Neural progenitor cell (in vitro differentiated cells): ENCODE results near the gene POU6F2. TPM values are rescaled to one million over a fixed set of nuclear protein-coding genes. Genes with fewer than 3 reads are reported as not detected.

ENCODE experiments used
- DNase-seq: peaks from one replicate; pipeline ENCODE4 v3.0.0-alpha.2; 2016; ENCODE audit warnings: low spot score
- H2AFZ ChIP-seq: fragments of 200-600 bp; sonication (generic); replicated peaks from 2 replicates; pipeline ENCODE4 v1.6.1; 2016; ENCODE audit warnings: antibody characterized with exemption
- H3F3A ChIP-seq: fragments of 200-600 bp; sonication (generic); 2 replicates; pipeline ENCODE4 v1.6.1; 2016; ENCODE audit warnings: antibody characterized with exemption, low read depth
- H3K27ac ChIP-seq: fragments of 200-600 bp; sonication (generic); 2 replicates; pipeline ENCODE4 v1.5.1; 2016; ENCODE audit warnings: mild to moderate bottlenecking
- H3K27me3 ChIP-seq: fragments of 200-600 bp; sonication (generic); 2 replicates; pipeline ENCODE4 v1.6.1; 2016; ENCODE audit warnings: mild to moderate bottlenecking, moderate library complexity
- H3K36me3 ChIP-seq: fragments of 200-600 bp; sonication (generic); 2 replicates; pipeline ENCODE4 v1.5.1; 2016
- H3K4me1 ChIP-seq: fragments of 200-600 bp; sonication (generic); 2 replicates; pipeline ENCODE4 v1.6.1; 2016; ENCODE audit warnings: mixed run types
- H3K4me2 ChIP-seq: fragments of 200-600 bp; sonication (generic); 2 replicates; pipeline ENCODE4 v1.6.1; 2016
- H3K4me3 ChIP-seq: fragments of 200-600 bp; sonication (generic); 2 replicates; pipeline ENCODE4 v1.5.1; 2016
- H3K79me2 ChIP-seq: fragments of 200-600 bp; sonication (generic); 2 replicates; pipeline ENCODE4 v1.6.1; 2016; ENCODE audit warnings: low read depth
- H3K9ac ChIP-seq: fragments of 200-600 bp; sonication (generic); 2 replicates; pipeline ENCODE4 v1.6.1; 2016
- H3K9me3 ChIP-seq: fragments of 200-600 bp; sonication (generic); 2 replicates; pipeline ENCODE4 v1.5.1; 2016; ENCODE audit warnings: low read depth
- H4K20me1 ChIP-seq: fragments of 200-600 bp; sonication (generic); 2 replicates; pipeline ENCODE4 v1.6.1; 2016; ENCODE audit warnings: low read depth
- H3K27ac Mint-ChIP-seq: 3 replicates; pipeline ENCODE4 v1.8.0; 2021; ENCODE audit warnings: mixed read lengths
- H3K27me3 Mint-ChIP-seq: 2 replicates; pipeline ENCODE4 v1.8.0; 2022; ENCODE audit warnings: low read depth, mild to moderate bottlenecking, inconsistent platforms, moderate library complexity, mixed read lengths; ENCODE audit not compliant: insufficient read depth
- H3K36me3 Mint-ChIP-seq: 3 replicates; pipeline ENCODE4 v1.8.0; 2021; ENCODE audit warnings: mixed read lengths
- H3K4me1 Mint-ChIP-seq: 3 replicates; pipeline ENCODE4 v1.8.0; 2021; ENCODE audit warnings: mixed read lengths
- H3K4me3 Mint-ChIP-seq: 3 replicates; pipeline ENCODE4 v1.8.0; 2021; ENCODE audit warnings: mild to moderate bottlenecking, moderate library complexity, mixed read lengths
- H3K9me3 Mint-ChIP-seq: 3 replicates; pipeline ENCODE4 v1.8.0; 2020; ENCODE audit warnings: mixed read lengths
- CTCF ChIP-seq: fragments of 200-600 bp; sonication (generic); IDR thresholded peaks from 2 replicates; pipeline ENCODE4 v1.5.1; 2017; ENCODE audit warnings: antibody characterized with exemption, mild to moderate bottlenecking
- EZH2 ChIP-seq: fragments of 200-600 bp; sonication (generic); IDR thresholded peaks from 2 replicates; pipeline ENCODE4 v1.6.1; 2017; ENCODE audit warnings: antibody characterized with exemption, mild to moderate bottlenecking, moderate library complexity
- EZH2phosphoT487 ChIP-seq: fragments of 200-600 bp; sonication (generic); IDR thresholded peaks from 2 replicates; pipeline ENCODE4 v1.6.1; 2017; ENCODE audit warnings: antibody characterized with exemption
- total RNA-seq: library from RNA; depleted of rRNA; stranded (reverse); fragments of >200 nt; gene quantifications from 2 replicates; pipeline ENCODE4 v1.2.3, GENCODE V29; 2015; ENCODE audit warnings: low replicate concordance

POU6F2 gene
- total RNA-seq, 1 donor from 2014 or later, result 3.4 TPM

DNA sequence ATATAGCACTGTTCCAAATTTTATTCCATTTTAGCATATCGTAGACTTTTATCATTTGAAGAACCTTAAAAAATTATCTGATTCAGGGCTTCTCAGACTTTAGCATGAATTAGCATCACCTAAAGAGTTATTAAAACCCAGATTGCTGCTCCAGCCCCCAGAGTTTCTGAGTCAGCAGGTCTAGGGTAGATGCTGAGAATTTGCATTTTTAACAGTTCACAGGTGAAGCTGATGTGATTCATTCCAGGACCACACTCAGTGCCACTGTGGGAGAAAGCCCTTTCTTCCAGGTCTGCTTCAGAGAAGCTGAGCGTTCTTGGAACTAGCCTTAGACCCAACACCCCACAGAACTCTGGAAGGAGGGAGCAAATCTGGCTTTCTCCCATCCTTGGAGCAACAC is 414.4 kb downstream of the POU6F2 start:
- no peaks in the 10 kb centered on the region for H3K9me3 Mint-ChIP-seq

GRCh38 chr7:39394105-39394680 is 416.5 kb downstream of the POU6F2 start:
- H3K27me3 Mint-ChIP-seq, result peaks cover 7% of the 10 kb centered on the region
- no peaks in the 10 kb centered on the region for H3K4me1 Mint-ChIP-seq
- H3K27ac Mint-ChIP-seq, result no peak overlapping the region
- no peaks in the 10 kb centered on the region for H3K79me2 ChIP-seq
- no peaks in the 10 kb centered on the region for H3K36me3 Mint-ChIP-seq
- H3K9me3 ChIP-seq, result no peaks in the 10 kb centered on the region
- H4K20me1 ChIP-seq, result no peaks in the 10 kb centered on the region
- H3K9me3 Mint-ChIP-seq, result no peaks in the 10 kb centered on the region
- TF ChIP-seq EZH2 (no peak), EZH2phosphoT487 (no peak), CTCF (no peak)
- H3F3A ChIP-seq, result no peaks in the 10 kb centered on the region
- no peak overlapping the region for H2AFZ ChIP-seq
- H3K4me3 ChIP-seq, result no peak overlapping the region
- H3K36me3 ChIP-seq, result no peaks in the 10 kb centered on the region
- H3K27ac ChIP-seq, result no peak overlapping the region
- H3K4me1 ChIP-seq, result no peaks in the 10 kb centered on the region
- no peaks in the 10 kb centered on the region for H3K27me3 ChIP-seq
- H3K4me2 ChIP-seq, result no peak overlapping the region
- no peak for DNase-seq
- H3K9ac ChIP-seq, result no peak overlapping the region
- no peak overlapping the region for H3K4me3 Mint-ChIP-seq

More for the DNA sequence above, 414.4 kb downstream of the POU6F2 start:
- H3K4me1 ChIP-seq, result no peaks in the 10 kb centered on the region
- no peaks in the 10 kb centered on the region for H3K36me3 ChIP-seq
- no peak for DNase-seq
- no peak overlapping the region for H2AFZ ChIP-seq
- H3K27ac Mint-ChIP-seq, result no peak overlapping the region
- no peak overlapping the region for H3K4me3 Mint-ChIP-seq
- H3K27me3 ChIP-seq, result no peaks in the 10 kb centered on the region
- H3K4me3 ChIP-seq, result no peak overlapping the region
- no peaks in the 10 kb centered on the region for H3K79me2 ChIP-seq
- H3K9me3 ChIP-seq, result no peaks in the 10 kb centered on the region
- H3K4me2 ChIP-seq, result no peak overlapping the region
- H3K4me1 Mint-ChIP-seq, result no peaks in the 10 kb centered on the region
- H3K36me3 Mint-ChIP-seq, result no peaks in the 10 kb centered on the region
- TF ChIP-seq EZH2, result no peak
- TF ChIP-seq CTCF, result no peak
- TF ChIP-seq EZH2phosphoT487, result no peak
- H4K20me1 ChIP-seq, result no peaks in the 10 kb centered on the region
- no peak overlapping the region for H3K27ac ChIP-seq
- H3F3A ChIP-seq, result no peaks in the 10 kb centered on the region
- H3K27me3 Mint-ChIP-seq, result peaks cover 4% of the 10 kb centered on the region
- H3K9ac ChIP-seq, result no peak overlapping the region

GRCh38 chr7:39399458-39399857 is 421.7 kb downstream of the POU6F2 start:
- no peaks in the 10 kb centered on the region for H3K36me3 Mint-ChIP-seq
- TF ChIP-seq CTCF, result no peak
- TF ChIP-seq EZH2phosphoT487, result no peak
- TF ChIP-seq EZH2, result no peak
- Histone ChIP-seq H3K79me2 (no peaks in the 10 kb centered on the region), H3K4me2 (no peak overlapping the region), H2AFZ (no peak overlapping the region), H3K4me1 (no peaks in the 10 kb centered on the region), H3F3A (no peaks in the 10 kb centered on the region), H3K36me3 (no peaks in the 10 kb centered on the region), H3K27me3 (no peaks in the 10 kb centered on the region), H3K9ac (no peak overlapping the region), H3K27ac (no peak overlapping the region), H3K4me3 (no peak overlapping the region), H4K20me1 (no peaks in the 10 kb centered on the region), H3K9me3 (no peaks in the 10 kb centered on the region)
- no peak for DNase-seq
- H3K27me3 Mint-ChIP-seq, result peaks cover 7% of the 10 kb centered on the region
- H3K27ac Mint-ChIP-seq, result no peak overlapping the region
- H3K9me3 Mint-ChIP-seq, result no peaks in the 10 kb centered on the region
- no peak overlapping the region for H3K4me3 Mint-ChIP-seq
- H3K4me1 Mint-ChIP-seq, result no peaks in the 10 kb centered on the region
